Gastroesophageal sphincter (tissue), 4 donors: ENCODE results near the gene CSPG4. TPM values are rescaled to one million over a fixed set of nuclear protein-coding genes. Genes with fewer than 3 reads are reported as not detected.
A peak's percentile ranks its signal among the peaks of the same experiment; 100 is the strongest.

Experiments used
- ATAC-seq: fragments of 150-250 bp; one replicate; pipeline ENCODE4 v1.9.1; 2016; ENCODE audit warnings: mild to moderate bottlenecking, moderate library complexity
- H3K27ac ChIP-seq, 4 donors: fragments of 200-600 bp; sonication (generic) in 3 of 4; 1 replicate in 3 of 4; 2 replicates in 1 of 4; pipeline ENCODE4 v1.5.1; 2016 to 2019
- H3K27me3 ChIP-seq: fragments of 200-600 bp; sonication (generic); one replicate; pipeline ENCODE4 v1.5.1; 2019
- H3K36me3 ChIP-seq, 2 donors: fragments of 200-600 bp; sonication (generic); one replicate each; pipeline ENCODE4 v1.5.1; 2019; ENCODE audit warnings: control low read depth in 1 of 2
- H3K4me1 ChIP-seq, 3 donors: fragments of 200-600 bp; sonication (generic); 1 replicate in 2 of 3; 2 replicates in 1 of 3; pipeline ENCODE4 v1.5.1; 2016 to 2019; ENCODE audit warnings: control low read depth in 2 of 3
- H3K4me3 ChIP-seq, 2 donors: fragments of 200-600 bp; sonication (generic); one replicate each; pipeline ENCODE4 v1.5.1; 2019; ENCODE audit warnings: mild to moderate bottlenecking in 1 of 2, moderate library complexity in 1 of 2
- H3K9me3 ChIP-seq, 3 donors: fragments of 200-600 bp; sonication (generic); one replicate each; pipeline ENCODE4 v1.5.1; 2017 to 2019; ENCODE audit warnings: control low read depth in 2 of 3
- EP300 ChIP-seq: sonication (generic); formaldehyde crosslinking; IDR thresholded peaks from one replicate; pipeline ENCODE4 v1.6.1; 2017; ENCODE audit warnings: antibody characterized with exemption, mild to moderate bottlenecking
- POLR2A ChIP-seq, 2 donors: fragments of 450-650 bp; IDR thresholded peaks; one replicate each; pipeline ENCODE4 v1.6.1; 2017; ENCODE audit warnings: antibody characterized with exemption in 2 of 2, mild to moderate bottlenecking in 2 of 2, moderate library complexity in 1 of 2
- POLR2AphosphoS5 ChIP-seq: sonication (generic); formaldehyde crosslinking; IDR thresholded peaks from one replicate; pipeline ENCODE4 v1.6.1; 2017; ENCODE audit warnings: antibody characterized with exemption
- WGBS, 2 donors: methylation state at CpG; one replicate each; pipeline ENCODE4 v1.1.5; 2018; ENCODE audit warnings: low coverage in 1 of 2; 5-methylcytosine and 5-hydroxymethylcytosine counted together
- total RNA-seq, 4 donors: library from RNA; depleted of rRNA; stranded (reverse); fragments of >200 nt; gene quantifications; one replicate each; pipeline ENCODE4 v1.1.0, GENCODE V29; 2016
- TF ChIP-seq, protein P1 (sequence below), 4 experiments: fragments of 200-600 bp in 2 of 4; fragments of 450-650 bp in 2 of 4; sonication (generic) in 1 of 4; IDR thresholded peaks; one replicate each; pipeline ENCODE4 v1.5.1; 2017 to 2019; ENCODE audit warnings: antibody characterized with exemption in 4 of 4, mild to moderate bottlenecking in 2 of 4, moderate library complexity in 2 of 4

CSPG4 gene
- total RNA-seq, 4 donors from 2014 or later = 98.7 to 396 (median 151) TPM

DNA sequence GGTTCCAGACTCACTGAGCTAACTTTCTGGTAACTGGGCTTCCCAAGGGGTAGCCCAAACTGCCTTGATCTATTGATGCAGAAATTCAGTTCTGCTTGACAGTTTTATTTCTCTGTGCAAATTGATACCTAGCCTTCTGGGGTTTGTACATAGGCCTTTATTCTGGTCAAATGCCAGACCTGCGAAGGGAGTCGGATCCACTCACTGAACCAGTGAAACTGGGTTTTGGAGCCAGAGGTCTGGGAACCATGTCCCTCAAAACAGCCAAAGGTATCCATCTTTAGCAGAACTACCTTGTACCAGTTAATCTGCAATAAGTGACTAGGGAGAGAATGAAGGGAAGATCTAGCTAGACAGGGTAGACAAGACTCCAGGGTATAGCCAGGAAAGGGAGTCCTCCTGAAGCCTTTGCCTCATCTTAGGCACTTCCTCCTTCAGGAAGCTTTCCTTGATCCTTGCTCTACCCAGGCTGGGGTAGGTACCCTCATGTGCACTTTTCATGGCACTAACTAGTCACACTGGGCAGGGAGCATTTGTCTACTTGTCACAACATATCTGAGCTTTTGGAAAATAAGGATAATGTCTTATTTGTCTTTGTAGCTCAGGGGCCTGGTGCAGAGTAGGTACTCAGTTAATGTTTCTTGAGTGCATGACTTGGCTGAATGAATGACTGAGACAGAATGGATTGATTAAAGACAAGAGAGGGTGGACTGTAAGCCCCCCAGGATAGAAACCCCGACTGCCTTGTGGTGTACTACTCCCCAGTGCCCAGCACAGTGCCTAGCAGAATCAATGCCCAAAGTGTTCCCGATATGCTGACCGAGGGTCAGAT is 66.3 kb downstream of the CSPG4 start:
- peaks cover 0 to 6% of the 10 kb centered on the region in 2 donors for H3K36me3 ChIP-seq
- no peak for ATAC-seq
- H3K4me1 ChIP-seq = peaks cover 2 to 46% (median 28%) of the 10 kb centered on the region in 3 donors
- peak overlapping the region; percentile 92 to 98 (median 96) for H3K27ac ChIP-seq
- TF ChIP-seq POLR2AphosphoS5 (no peak), POLR2A (IDR thresholded peaks at IDR 0.05) (no peak), EP300 (no peak)
- TF ChIP-seq, protein P1, sequence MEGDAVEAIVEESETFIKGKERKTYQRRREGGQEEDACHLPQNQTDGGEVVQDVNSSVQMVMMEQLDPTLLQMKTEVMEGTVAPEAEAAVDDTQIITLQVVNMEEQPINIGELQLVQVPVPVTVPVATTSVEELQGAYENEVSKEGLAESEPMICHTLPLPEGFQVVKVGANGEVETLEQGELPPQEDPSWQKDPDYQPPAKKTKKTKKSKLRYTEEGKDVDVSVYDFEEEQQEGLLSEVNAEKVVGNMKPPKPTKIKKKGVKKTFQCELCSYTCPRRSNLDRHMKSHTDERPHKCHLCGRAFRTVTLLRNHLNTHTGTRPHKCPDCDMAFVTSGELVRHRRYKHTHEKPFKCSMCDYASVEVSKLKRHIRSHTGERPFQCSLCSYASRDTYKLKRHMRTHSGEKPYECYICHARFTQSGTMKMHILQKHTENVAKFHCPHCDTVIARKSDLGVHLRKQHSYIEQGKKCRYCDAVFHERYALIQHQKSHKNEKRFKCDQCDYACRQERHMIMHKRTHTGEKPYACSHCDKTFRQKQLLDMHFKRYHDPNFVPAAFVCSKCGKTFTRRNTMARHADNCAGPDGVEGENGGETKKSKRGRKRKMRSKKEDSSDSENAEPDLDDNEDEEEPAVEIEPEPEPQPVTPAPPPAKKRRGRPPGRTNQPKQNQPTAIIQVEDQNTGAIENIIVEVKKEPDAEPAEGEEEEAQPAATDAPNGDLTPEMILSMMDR (IDR thresholded peaks at IDR 0.05) = no peak
- peak overlapping the region; percentile 86 to 90 for H3K4me3 ChIP-seq
- no peaks in the 10 kb centered on the region for H3K9me3 ChIP-seq
- 11% methylated on average over 4 of the region's 5 CpGs; no CpG with 5 or more reads in 1 of the 2 donors for WGBS, 2 donors
- no peaks in the 10 kb centered on the region for H3K27me3 ChIP-seq

DNA sequence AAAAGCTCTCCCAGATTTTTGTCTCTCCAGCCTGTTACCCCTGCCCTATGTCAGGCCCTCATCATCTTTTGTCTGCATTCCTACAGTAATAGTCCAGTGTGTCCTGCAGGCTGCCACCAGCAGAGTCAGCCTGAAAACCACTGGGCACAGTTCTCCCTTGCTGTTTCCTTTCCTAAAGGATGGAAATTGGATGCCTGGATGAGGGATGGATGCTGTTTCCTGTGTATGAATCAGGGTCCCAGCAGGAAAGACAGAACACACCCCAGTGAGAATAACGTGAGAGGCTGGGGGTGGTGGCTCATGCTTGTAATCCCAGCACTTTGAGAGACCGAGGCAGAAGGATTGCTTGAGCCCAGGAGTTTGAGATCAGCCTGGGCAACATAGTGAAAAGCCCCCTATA is 68.3 kb downstream of the CSPG4 start:
- no peaks in the 10 kb centered on the region for H3K9me3 ChIP-seq
- 64% methylated on average over 2 of the region's 2 CpGs; no CpG with 5 or more reads in 1 of the 2 donors for WGBS, 2 donors
- no peak overlapping the region for H3K27ac ChIP-seq

DNA sequence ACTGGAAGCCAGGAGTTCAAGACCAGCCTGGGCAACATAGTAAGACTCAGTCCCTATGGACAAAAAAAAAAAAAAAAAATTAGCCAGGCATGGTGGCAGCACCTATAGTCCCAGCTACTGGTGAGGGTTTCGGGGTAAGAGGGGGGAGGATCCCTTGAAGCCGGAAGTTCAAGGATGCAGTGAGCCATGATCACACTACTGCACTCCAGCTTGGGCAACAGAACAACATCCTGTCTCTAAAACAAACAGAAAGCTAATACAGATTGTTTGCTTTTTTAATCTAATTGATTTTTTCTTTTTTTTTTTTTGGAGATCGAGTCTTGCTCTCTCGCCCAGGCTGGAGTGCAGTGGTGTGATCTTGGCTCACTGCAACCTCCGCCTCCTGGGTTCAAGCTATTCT is 71.0 kb downstream of the CSPG4 start:
- Histone ChIP-seq H3K36me3 (peaks cover 0 to 6% of the 10 kb centered on the region in 2 donors), H3K27me3 (no peaks in the 10 kb centered on the region), H3K27ac (no peak overlapping the region), H3K4me3 (no peak overlapping the region), H3K4me1 (peaks cover 4 to 51% (median 20%) of the 10 kb centered on the region in 3 donors), H3K9me3 (no peaks in the 10 kb centered on the region)
- 81 to 82% methylated on average over 2 to 5 of the region's 5 CpGs for WGBS, 2 donors
- TF ChIP-seq, protein P1 (IDR thresholded peaks at IDR 0.05) = no peak
- TF ChIP-seq EP300 (no peak), POLR2AphosphoS5 (no peak), POLR2A (IDR thresholded peaks at IDR 0.05) (no peak)
- no peak for ATAC-seq

More for the DNA sequence above, 68.3 kb downstream of the CSPG4 start:
- TF ChIP-seq POLR2AphosphoS5 (no peak), EP300 (no peak), POLR2A (IDR thresholded peaks at IDR 0.05) (no peak)
- TF ChIP-seq, protein P1 (IDR thresholded peaks at IDR 0.05) = no peak
- no peak for ATAC-seq
- Histone ChIP-seq H3K36me3 (no peaks in the 10 kb centered on the region), H3K4me3 (no peak overlapping the region), H3K4me1 (peaks cover 2 to 37% (median 10%) of the 10 kb centered on the region in 3 donors), H3K27me3 (no peaks in the 10 kb centered on the region)

DNA sequence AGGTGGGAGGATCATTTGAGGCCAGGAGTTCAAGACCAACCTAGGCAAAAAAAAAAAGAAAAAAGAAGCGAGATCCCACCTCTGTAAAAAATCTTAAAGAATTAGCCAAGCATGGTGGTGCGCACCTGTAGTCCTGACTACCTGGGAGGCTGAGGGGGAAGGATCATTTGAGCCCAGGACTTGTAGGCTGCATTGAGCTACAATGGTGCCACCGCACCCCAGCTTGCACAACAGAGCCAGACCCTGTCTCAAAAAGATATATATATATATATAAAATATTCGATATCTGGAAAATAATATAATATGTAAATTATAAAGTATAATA is 71.5 kb downstream of the CSPG4 start:
- TF ChIP-seq POLR2AphosphoS5 (no peak), POLR2A (IDR thresholded peaks at IDR 0.05) (no peak), EP300 (no peak)
- TF ChIP-seq, protein P1 (IDR thresholded peaks at IDR 0.05) = no peak
- 77 to 100% methylated on average over 2 to 4 of the region's 4 CpGs for WGBS, 2 donors
- Histone ChIP-seq H3K36me3 (peaks cover 0 to 6% of the 10 kb centered on the region in 2 donors), H3K4me3 (no peak overlapping the region), H3K9me3 (no peaks in the 10 kb centered on the region), H3K27ac (peak overlapping the region in 2 of 4 donors; percentile 93 to 94), H3K27me3 (no peaks in the 10 kb centered on the region), H3K4me1 (peaks cover 2 to 51% (median 16%) of the 10 kb centered on the region in 3 donors)
- ATAC-seq = no peak
